Measurements from ENCODE around the gene C13orf46. TPM values are rescaled to one million over a fixed set of nuclear protein-coding genes. Genes with fewer than 3 reads are reported as not detected.

C13orf46 gene
- total and polyA plus RNA-seq, 10 of the 15 experiments (the other 5 are each of a cell fraction or from before 2014, with no cell fraction given) = 0.01 to 0.18 (median 0.09) TPM; not detected in 6

DNA sequence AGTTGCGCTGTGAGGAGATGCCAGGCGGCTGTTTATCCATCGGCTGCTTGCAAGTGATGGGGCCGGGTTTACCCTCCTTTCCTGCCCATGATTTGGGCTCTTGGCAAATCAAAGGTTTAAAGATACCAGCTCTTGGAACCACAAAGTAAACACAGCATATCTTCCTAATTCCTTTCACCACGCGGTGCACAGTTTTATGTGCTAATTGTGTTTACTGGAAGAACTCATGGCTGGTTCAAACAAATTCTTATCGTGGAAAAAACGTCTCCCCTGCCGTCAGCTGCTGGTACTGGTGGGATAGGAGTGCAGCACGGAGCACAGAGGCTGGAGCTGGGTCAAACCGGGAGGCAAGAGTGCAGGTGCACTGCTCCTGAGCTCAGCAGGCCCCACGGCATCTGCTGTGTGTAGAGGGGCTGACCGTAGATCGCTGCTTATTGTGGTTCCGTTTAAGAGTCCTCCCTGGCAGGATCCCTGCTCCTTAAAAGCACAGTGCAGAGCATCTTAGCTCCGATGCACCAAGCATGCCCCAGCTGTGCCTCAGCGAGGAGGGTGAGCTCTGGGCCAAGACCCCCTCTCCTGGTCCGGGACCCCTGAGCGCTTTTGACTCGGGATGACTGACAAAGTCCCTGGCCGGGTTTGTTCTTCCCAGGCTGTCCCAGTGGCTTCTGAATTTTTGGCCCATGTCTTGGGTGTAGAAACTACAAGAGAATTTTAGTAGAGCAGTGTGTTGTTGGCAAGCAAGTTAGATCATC, 58.7 kb downstream of the C13orf46 start (continued):
- TF ChIP-seq, protein P1, sequence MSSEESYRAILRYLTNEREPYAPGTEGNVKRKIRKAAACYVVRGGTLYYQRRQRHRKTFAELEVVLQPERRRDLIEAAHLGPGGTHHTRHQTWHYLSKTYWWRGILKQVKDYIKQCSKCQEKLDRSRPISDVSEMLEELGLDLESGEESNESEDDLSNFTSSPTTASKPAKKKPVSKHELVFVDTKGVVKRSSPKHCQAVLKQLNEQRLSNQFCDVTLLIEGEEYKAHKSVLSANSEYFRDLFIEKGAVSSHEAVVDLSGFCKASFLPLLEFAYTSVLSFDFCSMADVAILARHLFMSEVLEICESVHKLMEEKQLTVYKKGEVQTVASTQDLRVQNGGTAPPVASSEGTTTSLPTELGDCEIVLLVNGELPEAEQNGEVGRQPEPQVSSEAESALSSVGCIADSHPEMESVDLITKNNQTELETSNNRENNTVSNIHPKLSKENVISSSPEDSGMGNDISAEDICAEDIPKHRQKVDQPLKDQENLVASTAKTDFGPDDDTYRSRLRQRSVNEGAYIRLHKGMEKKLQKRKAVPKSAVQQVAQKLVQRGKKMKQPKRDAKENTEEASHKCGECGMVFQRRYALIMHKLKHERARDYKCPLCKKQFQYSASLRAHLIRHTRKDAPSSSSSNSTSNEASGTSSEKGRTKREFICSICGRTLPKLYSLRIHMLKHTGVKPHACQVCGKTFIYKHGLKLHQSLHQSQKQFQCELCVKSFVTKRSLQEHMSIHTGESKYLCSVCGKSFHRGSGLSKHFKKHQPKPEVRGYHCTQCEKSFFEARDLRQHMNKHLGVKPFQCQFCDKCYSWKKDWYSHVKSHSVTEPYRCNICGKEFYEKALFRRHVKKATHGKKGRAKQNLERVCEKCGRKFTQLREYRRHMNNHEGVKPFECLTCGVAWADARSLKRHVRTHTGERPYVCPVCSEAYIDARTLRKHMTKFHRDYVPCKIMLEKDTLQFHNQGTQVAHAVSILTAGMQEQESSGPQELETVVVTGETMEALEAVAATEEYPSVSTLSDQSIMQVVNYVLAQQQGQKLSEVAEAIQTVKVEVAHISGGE (CRISPR knock-in tag; IDR thresholded peaks at IDR 0.05) = no peak
- no peak for TF ChIP-seq RELB (IDR thresholded peaks at IDR 0.05; ENCODE audit: low read depth)
- TF ChIP-seq ESRRA (IDR thresholded peaks at IDR 0.05; ENCODE audit: low read length) = no peak
- TF ChIP-seq, protein P2, sequence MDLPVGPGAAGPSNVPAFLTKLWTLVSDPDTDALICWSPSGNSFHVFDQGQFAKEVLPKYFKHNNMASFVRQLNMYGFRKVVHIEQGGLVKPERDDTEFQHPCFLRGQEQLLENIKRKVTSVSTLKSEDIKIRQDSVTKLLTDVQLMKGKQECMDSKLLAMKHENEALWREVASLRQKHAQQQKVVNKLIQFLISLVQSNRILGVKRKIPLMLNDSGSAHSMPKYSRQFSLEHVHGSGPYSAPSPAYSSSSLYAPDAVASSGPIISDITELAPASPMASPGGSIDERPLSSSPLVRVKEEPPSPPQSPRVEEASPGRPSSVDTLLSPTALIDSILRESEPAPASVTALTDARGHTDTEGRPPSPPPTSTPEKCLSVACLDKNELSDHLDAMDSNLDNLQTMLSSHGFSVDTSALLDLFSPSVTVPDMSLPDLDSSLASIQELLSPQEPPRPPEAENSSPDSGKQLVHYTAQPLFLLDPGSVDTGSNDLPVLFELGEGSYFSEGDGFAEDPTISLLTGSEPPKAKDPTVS (IDR thresholded peaks at IDR 0.05; ENCODE audit: low read depth, low read length) = no peak
- no peak for TF ChIP-seq POLR2A (IDR thresholded peaks at IDR 0.05; ENCODE audit: low read depth, low read length)
- TF ChIP-seq, protein P3, sequence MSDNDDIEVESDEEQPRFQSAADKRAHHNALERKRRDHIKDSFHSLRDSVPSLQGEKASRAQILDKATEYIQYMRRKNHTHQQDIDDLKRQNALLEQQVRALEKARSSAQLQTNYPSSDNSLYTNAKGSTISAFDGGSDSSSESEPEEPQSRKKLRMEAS (IDR thresholded peaks at IDR 0.05; ENCODE audit: low read depth, low read length) = no peak
- TF ChIP-seq, protein P4, sequence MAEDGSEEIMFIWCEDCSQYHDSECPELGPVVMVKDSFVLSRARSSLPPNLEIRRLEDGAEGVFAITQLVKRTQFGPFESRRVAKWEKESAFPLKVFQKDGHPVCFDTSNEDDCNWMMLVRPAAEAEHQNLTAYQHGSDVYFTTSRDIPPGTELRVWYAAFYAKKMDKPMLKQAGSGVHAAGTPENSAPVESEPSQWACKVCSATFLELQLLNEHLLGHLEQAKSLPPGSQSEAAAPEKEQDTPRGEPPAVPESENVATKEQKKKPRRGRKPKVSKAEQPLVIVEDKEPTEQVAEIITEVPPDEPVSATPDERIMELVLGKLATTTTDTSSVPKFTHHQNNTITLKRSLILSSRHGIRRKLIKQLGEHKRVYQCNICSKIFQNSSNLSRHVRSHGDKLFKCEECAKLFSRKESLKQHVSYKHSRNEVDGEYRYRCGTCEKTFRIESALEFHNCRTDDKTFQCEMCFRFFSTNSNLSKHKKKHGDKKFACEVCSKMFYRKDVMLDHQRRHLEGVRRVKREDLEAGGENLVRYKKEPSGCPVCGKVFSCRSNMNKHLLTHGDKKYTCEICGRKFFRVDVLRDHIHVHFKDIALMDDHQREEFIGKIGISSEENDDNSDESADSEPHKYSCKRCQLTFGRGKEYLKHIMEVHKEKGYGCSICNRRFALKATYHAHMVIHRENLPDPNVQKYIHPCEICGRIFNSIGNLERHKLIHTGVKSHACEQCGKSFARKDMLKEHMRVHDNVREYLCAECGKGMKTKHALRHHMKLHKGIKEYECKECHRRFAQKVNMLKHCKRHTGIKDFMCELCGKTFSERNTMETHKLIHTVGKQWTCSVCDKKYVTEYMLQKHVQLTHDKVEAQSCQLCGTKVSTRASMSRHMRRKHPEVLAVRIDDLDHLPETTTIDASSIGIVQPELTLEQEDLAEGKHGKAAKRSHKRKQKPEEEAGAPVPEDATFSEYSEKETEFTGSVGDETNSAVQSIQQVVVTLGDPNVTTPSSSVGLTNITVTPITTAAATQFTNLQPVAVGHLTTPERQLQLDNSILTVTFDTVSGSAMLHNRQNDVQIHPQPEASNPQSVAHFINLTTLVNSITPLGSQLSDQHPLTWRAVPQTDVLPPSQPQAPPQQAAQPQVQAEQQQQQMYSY (CRISPR knock-in tag; IDR thresholded peaks at IDR 0.05) = no peak
- TF ChIP-seq, protein P5, sequence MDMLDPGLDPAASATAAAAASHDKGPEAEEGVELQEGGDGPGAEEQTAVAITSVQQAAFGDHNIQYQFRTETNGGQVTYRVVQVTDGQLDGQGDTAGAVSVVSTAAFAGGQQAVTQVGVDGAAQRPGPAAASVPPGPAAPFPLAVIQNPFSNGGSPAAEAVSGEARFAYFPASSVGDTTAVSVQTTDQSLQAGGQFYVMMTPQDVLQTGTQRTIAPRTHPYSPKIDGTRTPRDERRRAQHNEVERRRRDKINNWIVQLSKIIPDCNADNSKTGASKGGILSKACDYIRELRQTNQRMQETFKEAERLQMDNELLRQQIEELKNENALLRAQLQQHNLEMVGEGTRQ (IDR thresholded peaks at IDR 0.05; ENCODE audit: borderline replicate concordance, low read depth, low read length) = no peak
- TF ChIP-seq, protein P6, sequence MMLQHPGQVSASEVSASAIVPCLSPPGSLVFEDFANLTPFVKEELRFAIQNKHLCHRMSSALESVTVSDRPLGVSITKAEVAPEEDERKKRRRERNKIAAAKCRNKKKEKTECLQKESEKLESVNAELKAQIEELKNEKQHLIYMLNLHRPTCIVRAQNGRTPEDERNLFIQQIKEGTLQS (IDR thresholded peaks at IDR 0.05; ENCODE audit: borderline replicate concordance, extremely low read depth, low read depth, low read length) = no peak
